ENCODE measurements around the gene IFIT1.

DNA sequence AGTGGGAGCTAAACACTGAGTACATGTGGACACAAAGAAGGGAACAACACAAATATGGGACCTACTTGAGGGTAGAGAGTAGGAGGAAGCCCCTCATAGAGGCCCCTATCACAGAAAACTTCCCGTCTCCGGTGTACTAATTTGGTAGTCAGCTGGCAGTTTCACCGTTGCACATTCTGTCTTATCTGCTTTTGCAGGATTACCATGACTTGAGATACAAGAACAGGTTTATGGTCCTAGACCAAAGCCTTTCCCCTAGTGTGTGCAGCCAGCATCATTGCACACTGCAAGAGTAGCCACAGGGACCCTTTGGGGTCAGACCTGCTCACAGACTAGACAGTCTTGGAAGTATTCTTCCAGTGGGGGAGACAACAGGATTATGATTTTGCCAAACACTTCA lies 20.4 kb upstream of the IFIT1 start:
- TF ChIP-seq CTCF (IDR thresholded peaks at IDR 0.05): no peak
- TF ChIP-seq POLR2A (IDR thresholded peaks at IDR 0.05): no peak

Data from uterus (tissue), 2 donors.